Heart left ventricle (tissue), 16 donors: ENCODE results near the gene FAM50B. TPM values are rescaled to one million over a fixed set of nuclear protein-coding genes. Genes with fewer than 3 reads are reported as not detected.
A peak's percentile ranks its signal among the peaks of the same experiment; 100 is the strongest.

Experiments used
- ATAC-seq, 4 donors: fragments of 200-7000 bp; cut with Tn5 transposase; one replicate each; pipeline ENCODE4 v1.9.1; 2020 to 2022; ENCODE audit warnings: moderate library complexity in 4 of 4, mild to moderate bottlenecking in 3 of 4, moderate number of reproducible peaks in 1 of 4
- DNase-seq, 5 donors: peaks; one replicate each; pipeline ENCODE4 v3.0.0-alpha.2; 2020
- H3K27ac ChIP-seq, 12 donors: fragments of 200-600 bp; sonication (generic) in 4 of 12; one replicate each; pipeline versions ENCODE4 v1.5.0 to v1.8.0; 2016 to 2022; ENCODE audit warnings: mild to moderate bottlenecking in 2 of 12
- H3K27me3 ChIP-seq, 9 donors: fragments of 200-600 bp; sonication (generic) in 2 of 9; one replicate each; pipeline versions ENCODE4 v1.5.1 to v1.8.0; 2016 to 2022; ENCODE audit warnings: mild to moderate bottlenecking in 3 of 9
- H3K36me3 ChIP-seq, 9 donors: fragments of 200-600 bp; sonication (generic) in 2 of 9; one replicate each; pipeline versions ENCODE4 v1.5.0 to v1.8.0; 2018 to 2022; ENCODE audit warnings: mild to moderate bottlenecking in 2 of 9
- H3K4me1 ChIP-seq, 12 donors: fragments of 200-600 bp; sonication (generic) in 4 of 12; one replicate each; pipeline versions ENCODE4 v1.5.0 to v1.8.0; 2016 to 2022; ENCODE audit warnings: mild to moderate bottlenecking in 3 of 12
- H3K4me3 ChIP-seq, 12 donors: fragments of 200-600 bp; sonication (generic) in 4 of 12; one replicate each; pipeline versions ENCODE4 v1.5.0 to v1.8.0; 2017 to 2022; ENCODE audit warnings: mild to moderate bottlenecking in 9 of 12, moderate library complexity in 4 of 12
- H3K9me3 ChIP-seq, 12 donors: fragments of 200-600 bp; sonication (generic) in 4 of 12; one replicate each; pipeline versions ENCODE4 v1.5.0 to v1.8.0; 2016 to 2022; ENCODE audit warnings: mild to moderate bottlenecking in 1 of 12
- CTCF ChIP-seq, 12 donors: fragments of 200-600 bp; sonication (generic) in 4 of 12; IDR thresholded peaks; one replicate each; pipeline versions ENCODE4 v1.5.0 to v1.8.0; 2018 to 2022; ENCODE audit warnings: antibody characterized with exemption in 12 of 12, mild to moderate bottlenecking in 5 of 12
- POLR2A ChIP-seq, 2 donors: fragments of 450-650 bp; IDR thresholded peaks; one replicate each; pipeline ENCODE4 v1.6.1; 2017; ENCODE audit warnings: antibody characterized with exemption in 2 of 2, mild to moderate bottlenecking in 2 of 2, moderate library complexity in 2 of 2
- WGBS, 4 donors: extraction: QIAGEN DNeasy Blood & Tissue Kit in 2 of 4; methylation state at CpG; one replicate each; pipeline versions ENCODE4 v1.1.5 to v1.1.7; 2013 to 2018; 5-methylcytosine and 5-hydroxymethylcytosine counted together
- intact Hi-C, 10 donors: fragments of 100-400 bp; cut with DNase I; formaldehyde crosslinking; loops; one replicate each; pipeline versions ENCODE4 v1.11.1 to v1.14.2; 2022
- polyA plus RNA-seq, 2 donors: library from polyadenylated mRNA; stranded (reverse); fragments of 200-250 nt; gene quantifications; one replicate each; pipeline ENCODE4 v1.2.3, GENCODE V29; 2013
- total RNA-seq, 9 donors: library from RNA; depleted of rRNA in 2 of 9; stranded (reverse); fragments of >200 nt in 2 of 9; fragmentation: NEBNext Ultra II Directional in 3 of 9; extraction: Animal tissue kit (Norgen Biotek cat#: 25700) in 3 of 9; gene quantifications; one replicate each; pipeline versions ENCODE4 v1.1.0 to v1.2.4, GENCODE V29; 2016 to 2023
- donor health status: ischemic (EF 13 %, LVEDD 7.1; RV severe dilation, severe dysfunction).
- donor health status: healthy with polysubstance abuse.
- donor health status: DM: no; HTN: yes; CAD: no.
- donor health status: DM: no; HTN: no; CAD: no.
- donor health status: ischemic (EF 25% LVEDD 6.9; RV normal size, moderate dysfunction).
- donor health status: ischemic (EF 25% LVEDD 5.7; RV mildly dilated, moderate dysfunction).
- donor health status: healthy.
- donor health status: DM: yes; HTN: yes; CAD: no.
- donor health status: ischemic (EF 35%, LVEDD 5.7; RV mildly dilated, moderate dysfunction).
- donor health status: nonischemic (EF 11% LVEDD 7.7; RV severe dilation, severe dysfunction).
- donor health status: DM: yes; HTN: yes; CAD: no.
- donor health status: PGD.
- donor health status: ischemic (EF 29% LVEDD 5.4; RV normal size, mild dysfunction).
- donor health status: nonischemic (EF 23%, LVEDD 6.1; RV moderate dilation, normal function).

Gene FAM50B
- total and polyA plus RNA-seq, 11 donors, result 11.7 to 29.1 (median 21.5) TPM

- TF ChIP-seq POLR2A (IDR thresholded peaks at IDR 0.05) (no peak), CTCF (IDR thresholded peaks at IDR 0.05) (no peak)
- ATAC-seq, result no peak
- H3K9me3 ChIP-seq, result no peaks in the 10 kb centered on the region
- WGBS, 4 donors, result 94 to 98% (median 96%) methylated on average over 5 of the region's 5 CpGs
- intact Hi-C loops, result loop anchor here in 2 of 10 donors (5.0 to 10.0 kb wide), 2 partner anchors 47 to 55 kb away; partner anchors contain the start of gene PXDC1 (in 1 of the 2)
- no peak for DNase-seq
- peaks cover 11 to 63% (median 39%) of the 10 kb centered on the region in 12 donors for H3K4me1 ChIP-seq
- H3K27ac ChIP-seq, result peak overlapping the region in 5 of 12 donors; percentile 19 to 61 (median 47)
- no peak overlapping the region for H3K4me3 ChIP-seq
- H3K36me3 ChIP-seq, result no peaks in the 10 kb centered on the region
- H3K27me3 ChIP-seq, result no peaks in the 10 kb centered on the region
Observed at GRCh38 chr6:3801960-3802359, 47.2 kb upstream of the FAM50B start.

- ATAC-seq (peak in 3 of 4 donors; percentile 44 to 67 (median 55)), DNase-seq (peak in 1 of 5 donors; percentile 56)
- Histone ChIP-seq H3K9me3 (no peaks in the 10 kb centered on the region), H3K27ac (peak overlapping the region in 10 of 12 donors; percentile 35 to 77 (median 59)), H3K4me1 (peaks cover 0 to 51% (median 25%) of the 10 kb centered on the region in 12 donors), H3K36me3 (no peaks in the 10 kb centered on the region), H3K4me3 (no peak overlapping the region), H3K27me3 (no peaks in the 10 kb centered on the region)
- WGBS, 4 donors, result 39 to 41% (median 40%) methylated on average over 12 of the region's 12 CpGs
- TF ChIP-seq CTCF (IDR thresholded peaks at IDR 0.05) (no peak), POLR2A (IDR thresholded peaks at IDR 0.05) (no peak)
- intact Hi-C loops, result loop anchor here in 2 of 10 donors (5.0 to 10.0 kb wide), 2 partner anchors 49 to 57 kb away; partner anchors contain the start of gene PXDC1 (in 1 of the 2)
Observed at GRCh38 chr6:3803627-3804468, 45.3 kb upstream of the FAM50B start.

GRCh38 chr6:3804964-3805363 is 44.2 kb upstream of the FAM50B start:
- Histone ChIP-seq H3K9me3 (no peaks in the 10 kb centered on the region), H3K27ac (no peak overlapping the region), H3K27me3 (no peaks in the 10 kb centered on the region), H3K4me3 (no peak overlapping the region), H3K36me3 (no peaks in the 10 kb centered on the region), H3K4me1 (peaks cover 0 to 51% (median 27%) of the 10 kb centered on the region in 12 donors)
- ATAC-seq (no peak), DNase-seq (no peak)
- intact Hi-C loops, result loop anchor here in 2 of 10 donors (5.0 to 10.0 kb wide), 2 partner anchors 50 to 58 kb away; partner anchors contain the start of gene PXDC1 (in 1 of the 2)
- TF ChIP-seq CTCF (IDR thresholded peaks at IDR 0.05), result no peak
- WGBS, 4 donors, result 96 to 100% (median 98%) methylated on average over 2 of the region's 2 CpGs

- ATAC-seq, result no peak
- H3K27ac ChIP-seq, result peak overlapping the region in 3 of 12 donors; percentile 4 to 55 (median 25)
- WGBS, 4 donors, result 73 to 81% (median 77%) methylated on average over 8 of the region's 8 CpGs
- intact Hi-C loops, result loop anchor here in 1 of 10 donors (10.0 kb wide), 1 partner anchor 51 kb away; the partner anchor contains the start of gene PXDC1
- no peaks in the 10 kb centered on the region for H3K36me3 ChIP-seq
- H3K27me3 ChIP-seq, result no peaks in the 10 kb centered on the region
- peaks cover 0 to 50% (median 27%) of the 10 kb centered on the region in 12 donors for H3K4me1 ChIP-seq
- H3K4me3 ChIP-seq, result no peak overlapping the region
- no peak for TF ChIP-seq CTCF (IDR thresholded peaks at IDR 0.05)
- no peak for TF ChIP-seq POLR2A (IDR thresholded peaks at IDR 0.05)
- no peak for DNase-seq
- H3K9me3 ChIP-seq, result no peaks in the 10 kb centered on the region
Observed at GRCh38 chr6:3805448-3806123, 43.6 kb upstream of the FAM50B start.
